ENCODE data around the gene LPIN3. TPM values are rescaled to one million over a fixed set of nuclear protein-coding genes. Genes with fewer than 3 reads are reported as not detected.

Gene LPIN3
- total and polyA plus RNA-seq, 2 experiments from 2014 or later, result 6.1 to 9.7 TPM

- no peak for TF ChIP-seq REST (IDR thresholded peaks at IDR 0.05; ENCODE audit: unreplicated experiment)
- TF ChIP-seq CREB1 (CRISPR knock-in tag; IDR thresholded peaks at IDR 0.05; ENCODE audit: low read depth), result no peak
Observed at GRCh38 chr20:41314386-41314785, 26.2 kb upstream of the LPIN3 start (continued).

- H3K27ac ChIP-seq (ENCODE audit: low read depth), result no peak overlapping the region
Observed at GRCh38 chr20:41316051-41316450, 24.6 kb upstream of the LPIN3 start.

More at GRCh38 chr20:41316051-41316450, 24.6 kb upstream of the LPIN3 start:
- Histone ChIP-seq H2AFZ (no peak overlapping the region), H3K4me1 (ENCODE audit: insufficient read depth) (peaks cover 2% of the 10 kb centered on the region; the same call in 1 of the 2 replicates), H3K9me2 (ENCODE audit: insufficient read depth) (no peaks in the 10 kb centered on the region), H3K36me3 (ENCODE audit: insufficient read depth) (no peaks in the 10 kb centered on the region), H4K20me1 (replicated peaks; ENCODE audit: insufficient read depth) (no peaks in the 10 kb centered on the region), H3K4me2 (no peak overlapping the region), H3K79me2 (replicated peaks; ENCODE audit: insufficient read depth) (no peaks in the 10 kb centered on the region), H3K4me3 (peak overlapping the region; percentile 88; the same call in 1 of the 2 replicates), H3F3A (replicated peaks; ENCODE audit: low read depth) (no peaks in the 10 kb centered on the region), H3K27me3 (ENCODE audit: insufficient read depth) (no peaks in the 10 kb centered on the region; the same call in 1 of the 2 replicates)
- Mint-ChIP-seq H3K27ac (no peak overlapping the region), H3K36me3 (ENCODE audit: low read depth) (no peaks in the 10 kb centered on the region; the same call in 2 of the 3 replicates), H3K27me3 (ENCODE audit: insufficient read depth, low read depth, poor library complexity) (peaks cover 5% of the 10 kb centered on the region), H3K4me1 (peaks cover 8% of the 10 kb centered on the region), H3K4me3 (peak overlapping the region; percentile 79), H3K9me3 (no peaks in the 10 kb centered on the region; the same call in 1 of the 3 replicates)
- DNase-seq (ENCODE audit: low spot score), result no peak
- no peak for TF ChIP-seq ZNF462 (CRISPR knock-in tag; IDR thresholded peaks at IDR 0.05)
- TF ChIP-seq CREB1 (CRISPR knock-in tag; IDR thresholded peaks at IDR 0.05; ENCODE audit: low read depth), result no peak
- no peak for TF ChIP-seq JUNB (IDR thresholded peaks at IDR 0.05; ENCODE audit: unreplicated experiment)
- TF ChIP-seq NANOG (IDR thresholded peaks at IDR 0.05; ENCODE audit: borderline replicate concordance), result no peak
- TF ChIP-seq REST (IDR thresholded peaks at IDR 0.05; ENCODE audit: unreplicated experiment), result no peak
- no peak for ATAC-seq
